ENCODE data around the gene PFDN2.

Gene PFDN2

DNA sequence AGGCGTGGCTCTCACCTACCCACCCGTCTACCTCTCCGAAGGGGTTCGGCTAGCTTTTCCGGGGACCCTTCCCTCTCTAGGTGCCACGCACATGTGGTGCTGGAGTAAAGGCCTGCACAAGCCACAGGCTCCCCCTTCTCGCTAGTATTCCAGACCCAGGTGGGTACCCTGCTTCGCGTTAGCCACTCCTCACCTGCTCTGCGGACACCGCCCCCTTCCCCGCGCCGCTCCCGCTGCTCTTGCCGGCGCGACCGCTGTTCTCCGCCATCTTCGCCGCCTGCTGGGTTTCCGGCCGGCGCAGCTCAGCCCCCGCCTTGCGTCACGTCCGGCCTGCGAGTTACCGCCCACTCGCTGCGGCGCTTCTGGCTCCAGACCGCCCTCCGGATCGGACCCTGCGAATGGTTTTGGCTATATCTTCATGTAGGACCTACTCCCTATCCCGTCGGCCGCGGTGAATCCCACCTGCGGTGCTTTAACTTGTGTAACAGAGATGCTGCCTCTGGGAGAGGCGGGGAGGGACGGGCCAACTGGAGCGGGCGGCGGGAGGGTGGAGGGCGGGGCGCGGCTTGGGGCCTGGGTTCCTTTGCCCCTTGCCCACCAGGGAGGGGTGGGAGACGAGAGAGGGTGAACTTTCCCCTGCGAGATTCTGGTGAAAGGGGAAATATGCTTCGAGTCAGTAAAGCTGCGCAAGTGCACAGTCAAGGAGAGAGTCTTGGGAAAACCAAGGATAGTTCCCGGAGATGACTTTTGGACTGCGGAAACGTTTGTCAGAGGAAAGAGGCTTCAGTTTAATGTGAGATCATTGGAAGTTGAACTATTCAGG, at the start of gene PFDN2, which contains the start of gene NIT1:
TSS of gene PFDN2 (minus strand) at position 279 of the 823 bp plus-strand sequence. CDS start at position 268, 11 bp downstream.
TSS of gene NIT1 (plus strand) at position 347 of the 823 bp plus-strand sequence. CDS start at position 419, 72 bp downstream.
- Histone ChIP-seq H3K9me3 (ENCODE audit: control insufficient read depth, insufficient read depth, low read depth, low read length) (no peaks in the 10 kb centered on the region), H3K9ac (ENCODE audit: low read length) (peak within 1 kb of the TSS; percentile 92), H3K4me3 (ENCODE audit: low read depth, low read length) (peak within 1 kb of the TSS; percentile 99), H3K4me1 (ENCODE audit: control insufficient read depth, insufficient read depth, low read length) (peaks cover 10% of the 10 kb centered on the region), H3K27me3 (ENCODE audit: control insufficient read depth, insufficient read depth, low read length) (no peaks in the 10 kb centered on the region), H3K27ac (ENCODE audit: low read depth, low read length) (peak within 1 kb of the TSS; percentile 57), H3K36me3 (ENCODE audit: control insufficient read depth, insufficient read depth, low read length) (peaks cover 41% of the 10 kb centered on the region)

DNA sequence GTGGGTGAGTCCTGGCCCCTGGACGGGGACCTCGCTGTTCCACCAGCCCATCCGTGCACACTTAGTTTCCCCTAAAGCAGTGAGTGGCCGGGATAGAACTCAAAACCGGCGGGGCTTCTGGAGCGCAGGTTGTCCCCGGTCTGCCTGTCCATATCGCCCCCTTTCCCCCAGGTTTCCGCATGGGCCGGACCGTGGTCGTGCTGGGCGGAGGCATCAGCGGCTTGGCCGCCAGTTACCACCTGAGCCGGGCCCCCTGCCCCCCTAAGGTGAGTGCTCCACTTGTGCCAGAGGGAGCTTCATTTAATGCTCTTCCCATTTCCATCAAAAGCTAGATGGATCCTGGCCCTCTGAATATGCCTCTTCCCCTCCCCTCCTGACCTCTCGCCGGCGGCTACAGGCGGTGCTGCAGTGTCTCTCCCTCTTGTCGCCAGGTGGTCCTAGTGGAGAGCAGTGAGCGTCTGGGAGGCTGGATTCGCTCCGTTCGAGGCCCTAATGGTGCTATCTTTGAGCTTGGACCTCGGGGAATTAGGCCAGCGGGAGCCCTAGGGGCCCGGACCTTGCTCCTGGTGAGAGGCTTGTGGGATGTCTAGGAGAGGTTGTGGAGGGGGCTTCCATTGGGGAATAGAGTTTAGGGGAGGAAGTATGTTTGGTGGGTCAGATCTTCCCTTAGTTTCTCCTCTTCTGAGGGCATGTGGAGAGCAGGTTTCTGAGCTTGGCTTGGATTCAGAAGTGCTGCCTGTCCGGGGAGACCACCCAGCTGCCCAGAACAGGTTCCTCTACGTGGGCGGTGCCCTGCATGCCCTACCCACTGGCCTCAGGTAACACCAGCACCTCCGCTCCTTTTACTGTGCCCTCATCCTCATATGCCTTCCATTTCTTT, 49.1 kb upstream of the PFDN2 start:
- H3K27me3 ChIP-seq (ENCODE audit: control insufficient read depth, insufficient read depth, low read length): no peaks in the 10 kb centered on the region
- H3K36me3 ChIP-seq (ENCODE audit: control insufficient read depth, insufficient read depth, low read length): peaks cover 56% of the 10 kb centered on the region
- H3K27ac ChIP-seq (ENCODE audit: low read depth, low read length): no peak overlapping the region
- peak overlapping the region; percentile 86 for H3K4me3 ChIP-seq (ENCODE audit: low read depth, low read length)
- peaks cover 7% of the 10 kb centered on the region for H3K4me1 ChIP-seq (ENCODE audit: control insufficient read depth, insufficient read depth, low read length)
- peak overlapping the region; percentile 67 for H3K9ac ChIP-seq (ENCODE audit: low read length)
- no peaks in the 10 kb centered on the region for H3K9me3 ChIP-seq (ENCODE audit: control insufficient read depth, insufficient read depth, low read depth, low read length)

- Histone ChIP-seq H3K27ac (ENCODE audit: low read depth, low read length) (no peak within 1 kb of the TSS), H3K4me1 (ENCODE audit: control insufficient read depth, insufficient read depth, low read length) (peaks cover 7% of the 10 kb centered on the region)
Measured at GRCh38 chr1:161165742-161166668, 48.2 kb upstream of the PFDN2 start, which contains the start of gene PPOX. Gene PPOX, plus strand, starts transcription at chr1:161166426. Its CDS starts 422 bp downstream, at chr1:161166848.

GRCh38 chr1:161164901-161165610, 47.2 kb upstream of the PFDN2 start:
- Histone ChIP-seq H3K4me3 (ENCODE audit: low read depth, low read length) (peak overlapping the region; percentile 86), H3K27me3 (ENCODE audit: control insufficient read depth, insufficient read depth, low read length) (no peaks in the 10 kb centered on the region), H3K9me3 (ENCODE audit: control insufficient read depth, insufficient read depth, low read depth, low read length) (no peaks in the 10 kb centered on the region), H3K4me1 (ENCODE audit: control insufficient read depth, insufficient read depth, low read length) (peaks cover 7% of the 10 kb centered on the region), H3K36me3 (ENCODE audit: control insufficient read depth, insufficient read depth, low read length) (peaks cover 49% of the 10 kb centered on the region), H3K27ac (ENCODE audit: low read depth, low read length) (no peak overlapping the region), H3K9ac (ENCODE audit: low read length) (no peak overlapping the region)

More at GRCh38 chr1:161165742-161166668, 48.2 kb upstream of the PFDN2 start, which contains the start of gene PPOX:
- Histone ChIP-seq H3K36me3 (ENCODE audit: control insufficient read depth, insufficient read depth, low read length) (peaks cover 54% of the 10 kb centered on the region), H3K9me3 (ENCODE audit: control insufficient read depth, insufficient read depth, low read depth, low read length) (no peaks in the 10 kb centered on the region), H3K9ac (ENCODE audit: low read length) (peak within 1 kb of the TSS; percentile 69), H3K27me3 (ENCODE audit: control insufficient read depth, insufficient read depth, low read length) (no peaks in the 10 kb centered on the region), H3K4me3 (ENCODE audit: low read depth, low read length) (peak within 1 kb of the TSS; percentile 86)

- Histone ChIP-seq H3K9ac (ENCODE audit: low read length) (no peak overlapping the region), H3K36me3 (ENCODE audit: control insufficient read depth, insufficient read depth, low read length) (peaks cover 40% of the 10 kb centered on the region), H3K4me3 (ENCODE audit: low read depth, low read length) (no peak overlapping the region), H3K9me3 (ENCODE audit: control insufficient read depth, insufficient read depth, low read depth, low read length) (no peaks in the 10 kb centered on the region), H3K4me1 (ENCODE audit: control insufficient read depth, insufficient read depth, low read length) (peaks cover 7% of the 10 kb centered on the region), H3K27me3 (ENCODE audit: control insufficient read depth, insufficient read depth, low read length) (no peaks in the 10 kb centered on the region), H3K27ac (ENCODE audit: low read depth, low read length) (no peak overlapping the region)
Measured at GRCh38 chr1:161163793-161164192, 46.0 kb upstream of the PFDN2 start.

DNA sequence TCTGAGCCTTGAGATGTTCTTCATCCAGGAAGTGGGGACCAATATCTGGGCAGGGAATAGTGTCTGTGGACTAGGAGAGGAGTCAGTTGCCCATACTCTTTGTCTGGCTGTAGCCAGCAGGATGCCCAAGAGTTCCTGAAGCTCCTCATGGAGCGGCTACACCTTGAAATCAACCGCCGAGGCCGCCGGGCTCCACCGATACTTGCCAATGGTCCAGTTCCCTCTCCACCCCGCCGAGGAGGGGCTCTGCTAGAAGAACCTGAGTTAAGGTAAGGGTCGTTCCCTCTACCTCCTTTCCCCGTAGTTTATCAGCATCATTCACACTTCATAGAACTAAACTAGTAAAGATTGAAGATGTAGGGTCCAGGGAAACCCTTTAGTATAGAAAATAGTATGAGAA, 45.0 kb upstream of the PFDN2 start:
- Histone ChIP-seq H3K9ac (ENCODE audit: low read length) (no peak overlapping the region), H3K27me3 (ENCODE audit: control insufficient read depth, insufficient read depth, low read length) (no peaks in the 10 kb centered on the region), H3K4me3 (ENCODE audit: low read depth, low read length) (no peak overlapping the region), H3K36me3 (ENCODE audit: control insufficient read depth, insufficient read depth, low read length) (peaks cover 47% of the 10 kb centered on the region), H3K9me3 (ENCODE audit: control insufficient read depth, insufficient read depth, low read depth, low read length) (no peaks in the 10 kb centered on the region), H3K27ac (ENCODE audit: low read depth, low read length) (no peak overlapping the region), H3K4me1 (ENCODE audit: control insufficient read depth, insufficient read depth, low read length) (peaks cover 7% of the 10 kb centered on the region)

DNA sequence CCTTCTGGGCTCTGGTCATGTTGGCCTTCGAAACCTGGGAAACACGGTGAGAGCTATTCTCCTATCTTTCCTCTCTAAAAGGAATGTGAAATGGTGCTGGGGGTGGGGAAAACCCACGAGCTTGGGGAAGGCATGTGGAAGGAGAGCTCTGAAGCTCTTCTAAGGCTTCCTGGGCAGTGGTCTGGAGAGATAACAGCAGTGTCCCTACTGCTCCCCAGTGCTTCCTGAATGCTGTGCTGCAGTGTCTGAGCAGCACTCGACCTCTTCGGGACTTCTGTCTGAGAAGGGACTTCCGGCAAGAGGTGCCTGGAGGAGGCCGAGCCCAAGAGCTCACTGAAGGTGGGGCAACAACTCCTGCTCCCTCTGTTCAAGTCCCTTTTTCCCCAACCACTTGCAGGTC, 44.2 kb upstream of the PFDN2 start:
- H3K9me3 ChIP-seq (ENCODE audit: control insufficient read depth, insufficient read depth, low read depth, low read length): no peaks in the 10 kb centered on the region
- peaks cover 3% of the 10 kb centered on the region for H3K4me1 ChIP-seq (ENCODE audit: control insufficient read depth, insufficient read depth, low read length)
- peaks cover 51% of the 10 kb centered on the region for H3K36me3 ChIP-seq (ENCODE audit: control insufficient read depth, insufficient read depth, low read length)
- H3K27ac ChIP-seq (ENCODE audit: low read depth, low read length): no peak overlapping the region
- H3K4me3 ChIP-seq (ENCODE audit: low read depth, low read length): no peak overlapping the region
- no peaks in the 10 kb centered on the region for H3K27me3 ChIP-seq (ENCODE audit: control insufficient read depth, insufficient read depth, low read length)
- no peak overlapping the region for H3K9ac ChIP-seq (ENCODE audit: low read length)

DNA sequence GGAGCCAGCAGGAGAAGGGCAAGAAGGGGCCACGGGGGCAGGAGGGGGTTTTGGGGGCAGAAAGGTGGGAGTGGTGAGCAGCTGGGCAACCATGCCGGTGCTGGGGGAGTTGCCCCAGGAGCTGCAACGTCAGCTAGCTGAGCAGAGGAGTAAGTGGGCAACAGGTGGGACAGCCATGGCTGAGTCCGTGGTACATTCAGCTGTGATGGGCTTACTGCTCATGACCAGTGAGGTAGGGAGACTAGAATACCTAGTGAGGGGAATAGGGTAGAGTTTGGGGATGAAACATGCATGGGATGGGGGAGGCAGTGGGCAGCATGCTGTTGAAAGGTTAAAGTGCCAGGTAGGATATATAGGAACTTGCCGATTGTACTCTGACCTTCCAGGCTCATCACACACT, 43.8 kb upstream of the PFDN2 start:
- H3K27ac ChIP-seq (ENCODE audit: low read depth, low read length): no peak overlapping the region
- no peak overlapping the region for H3K9ac ChIP-seq (ENCODE audit: low read length)
- no peaks in the 10 kb centered on the region for H3K27me3 ChIP-seq (ENCODE audit: control insufficient read depth, insufficient read depth, low read length)
- H3K4me1 ChIP-seq (ENCODE audit: control insufficient read depth, insufficient read depth, low read length): no peaks in the 10 kb centered on the region; the same call in 1 of the 2 replicates
- peaks cover 51% of the 10 kb centered on the region for H3K36me3 ChIP-seq (ENCODE audit: control insufficient read depth, insufficient read depth, low read length)
- no peaks in the 10 kb centered on the region for H3K9me3 ChIP-seq (ENCODE audit: control insufficient read depth, insufficient read depth, low read depth, low read length)
- no peak overlapping the region for H3K4me3 ChIP-seq (ENCODE audit: low read depth, low read length)

DNA sequence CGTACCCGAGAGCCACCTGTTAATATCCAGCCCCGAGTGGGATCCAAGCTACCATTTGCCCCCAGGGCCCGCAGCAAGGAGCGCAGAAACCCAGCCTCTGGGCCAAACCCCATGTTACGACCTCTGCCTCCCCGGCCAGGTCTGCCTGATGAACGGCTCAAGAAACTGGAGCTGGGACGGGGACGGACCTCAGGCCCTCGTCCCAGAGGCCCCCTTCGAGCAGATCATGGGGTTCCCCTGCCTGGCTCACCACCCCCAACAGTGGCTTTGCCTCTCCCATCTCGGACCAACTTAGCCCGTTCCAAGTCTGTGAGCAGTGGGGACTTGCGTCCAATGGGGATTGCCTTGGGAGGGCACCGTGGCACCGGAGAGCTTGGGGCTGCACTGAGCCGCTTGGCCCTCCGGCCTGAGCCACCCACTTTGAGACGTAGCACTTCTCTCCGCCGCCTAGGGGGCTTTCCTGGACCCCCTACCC, 42.9 kb upstream of the PFDN2 start:
- H3K4me3 ChIP-seq (ENCODE audit: low read depth, low read length): 0 out of 2 replicates have a peak overlapping the region, but pooled peaks have one; percentile 68
- H3K9me3 ChIP-seq (ENCODE audit: control insufficient read depth, insufficient read depth, low read depth, low read length): no peaks in the 10 kb centered on the region
- H3K4me1 ChIP-seq (ENCODE audit: control insufficient read depth, insufficient read depth, low read length): no peaks in the 10 kb centered on the region; the same call in 1 of the 2 replicates
- no peak overlapping the region for H3K9ac ChIP-seq (ENCODE audit: low read length)
- H3K27ac ChIP-seq (ENCODE audit: low read depth, low read length): no peak overlapping the region
- H3K27me3 ChIP-seq (ENCODE audit: control insufficient read depth, insufficient read depth, low read length): no peaks in the 10 kb centered on the region
- H3K36me3 ChIP-seq (ENCODE audit: control insufficient read depth, insufficient read depth, low read length): peaks cover 51% of the 10 kb centered on the region
